Upper lobe of left lung (tissue), 4 donors: ENCODE measurements around the gene IL1RAPL2.

Source experiments
- CTCF ChIP-seq, 6 experiments: fragments of 450-650 bp in 4 of 6; fragments of 200-600 bp in 2 of 6; sonication (generic) in 2 of 6; IDR thresholded peaks; one replicate each; pipeline ENCODE4 v1.5.1; 2016 to 2019; ENCODE audit warnings: antibody characterized with exemption in 6 of 6
- POLR2A ChIP-seq, 4 donors: fragments of 450-650 bp; IDR thresholded peaks; one replicate each; pipeline ENCODE4 v1.5.1; 2016 to 2017; ENCODE audit warnings: antibody characterized with exemption in 4 of 4, mild to moderate bottlenecking in 2 of 4
- POLR2AphosphoS5 ChIP-seq, 2 donors: sonication (generic); formaldehyde crosslinking; IDR thresholded peaks; one replicate each; pipeline ENCODE4 v1.5.1; 2017; ENCODE audit warnings: antibody characterized with exemption in 2 of 2

- no peak for TF ChIP-seq CTCF (IDR thresholded peaks at IDR 0.05)
- no peak for TF ChIP-seq POLR2A (IDR thresholded peaks at IDR 0.05)
- TF ChIP-seq POLR2AphosphoS5 (IDR thresholded peaks at IDR 0.05), result no peak
Observed at GRCh38 chrX:105229146-105229545, 663.1 kb downstream of the IL1RAPL2 start.
